ENCODE measurements around the gene FOSB.

Gene FOSB

GRCh38 chr19:45469945-45470761 lies 2.4 kb downstream of the FOSB start:
- no peaks in the 10 kb centered on the region for H3K27me3 ChIP-seq (ENCODE audit: control insufficient read depth in 1 of 2, insufficient read depth in 2 of 2, low read length in 2 of 2)
- H3K9ac ChIP-seq (ENCODE audit: low read length): peak overlapping the region; percentile 89
- H3K4me1 ChIP-seq (ENCODE audit: insufficient read depth, low read length): peaks cover 24% of the 10 kb centered on the region
- peak overlapping the region; percentile 63 to 91 for H3K4me3 ChIP-seq (ENCODE audit: low read depth in 1 of 2, low read length in 2 of 2)
- H3K9me3 ChIP-seq (ENCODE audit: low read length): no peaks in the 10 kb centered on the region
- H3K36me3 ChIP-seq (ENCODE audit: insufficient read depth, low read length): peaks cover 10% of the 10 kb centered on the region
- H3K27ac ChIP-seq (ENCODE audit: low read depth, low read length): peak overlapping the region; percentile 70

DNA sequence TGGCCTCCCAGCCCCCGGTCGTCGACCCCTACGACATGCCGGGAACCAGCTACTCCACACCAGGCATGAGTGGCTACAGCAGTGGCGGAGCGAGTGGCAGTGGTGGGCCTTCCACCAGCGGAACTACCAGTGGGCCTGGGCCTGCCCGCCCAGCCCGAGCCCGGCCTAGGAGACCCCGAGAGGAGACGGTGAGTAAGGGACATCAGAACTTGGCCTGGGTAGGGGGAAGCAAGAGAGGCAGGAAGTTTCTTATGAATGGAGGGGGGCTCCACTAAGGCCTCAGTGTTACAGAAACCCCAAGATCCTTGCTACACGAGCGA lies 2.9 kb downstream of the FOSB start:
- Histone ChIP-seq H3K9me3 (ENCODE audit: low read length) (no peaks in the 10 kb centered on the region), H3K4me1 (ENCODE audit: insufficient read depth, low read length) (peaks cover 24% of the 10 kb centered on the region), H3K36me3 (ENCODE audit: insufficient read depth, low read length) (peaks cover 10% of the 10 kb centered on the region), H3K9ac (ENCODE audit: low read length) (no peak overlapping the region), H3K27ac (ENCODE audit: low read depth, low read length) (no peak overlapping the region), H3K27me3 (ENCODE audit: control insufficient read depth in 1 of 2, insufficient read depth in 2 of 2, low read length in 2 of 2) (no peaks in the 10 kb centered on the region), H3K4me3 (ENCODE audit: low read depth in 1 of 2, low read length in 2 of 2) (peak overlapping the region in 1 of 2 donors; percentile 91)

DNA sequence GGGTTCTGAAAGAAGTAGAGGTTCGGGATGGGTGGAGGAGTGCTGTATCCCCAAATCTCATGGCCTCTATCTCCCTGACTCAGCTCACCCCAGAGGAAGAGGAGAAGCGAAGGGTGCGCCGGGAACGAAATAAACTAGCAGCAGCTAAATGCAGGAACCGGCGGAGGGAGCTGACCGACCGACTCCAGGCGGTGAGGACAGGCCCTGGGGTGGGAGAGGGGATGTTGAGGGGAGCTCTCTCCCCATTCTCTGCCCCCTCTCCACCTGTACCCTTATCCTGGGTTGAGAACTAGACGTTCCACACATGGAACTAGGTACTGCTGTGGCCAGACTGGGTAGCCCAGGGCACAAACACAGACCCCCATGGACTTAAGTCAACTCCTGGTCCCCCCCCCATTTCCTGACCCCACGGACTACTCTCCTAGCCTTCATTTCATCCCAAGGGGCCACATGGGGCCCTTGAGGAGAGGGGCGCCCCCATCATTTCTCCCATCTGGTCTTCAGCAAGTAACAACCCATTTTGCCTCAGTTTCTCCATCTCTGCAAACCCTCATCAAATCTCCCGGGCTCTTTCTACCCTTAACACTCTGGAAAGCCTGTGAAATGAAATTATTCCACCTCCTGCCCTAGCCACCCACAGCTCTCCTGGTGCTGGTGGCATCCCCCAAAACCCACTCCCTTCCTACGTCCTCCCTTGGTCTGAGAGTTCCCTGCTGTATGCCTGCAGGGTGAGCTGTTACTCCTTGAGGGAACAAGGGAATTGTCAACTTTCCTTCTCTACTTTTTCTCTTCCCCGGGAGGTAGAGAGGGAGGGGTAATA lies 3.5 kb downstream of the FOSB start:
- no peaks in the 10 kb centered on the region for H3K27me3 ChIP-seq (ENCODE audit: control insufficient read depth in 1 of 2, insufficient read depth in 2 of 2, low read length in 2 of 2)
- H3K4me3 ChIP-seq (ENCODE audit: low read depth in 1 of 2, low read length in 2 of 2): peak overlapping the region in 1 of 2 donors; percentile 91
- H3K9me3 ChIP-seq (ENCODE audit: low read length): no peaks in the 10 kb centered on the region
- peaks cover 10% of the 10 kb centered on the region for H3K36me3 ChIP-seq (ENCODE audit: insufficient read depth, low read length)
- H3K9ac ChIP-seq (ENCODE audit: low read length): no peak overlapping the region
- peaks cover 24% of the 10 kb centered on the region for H3K4me1 ChIP-seq (ENCODE audit: insufficient read depth, low read length)
- H3K27ac ChIP-seq (ENCODE audit: low read depth, low read length): no peak overlapping the region

DNA sequence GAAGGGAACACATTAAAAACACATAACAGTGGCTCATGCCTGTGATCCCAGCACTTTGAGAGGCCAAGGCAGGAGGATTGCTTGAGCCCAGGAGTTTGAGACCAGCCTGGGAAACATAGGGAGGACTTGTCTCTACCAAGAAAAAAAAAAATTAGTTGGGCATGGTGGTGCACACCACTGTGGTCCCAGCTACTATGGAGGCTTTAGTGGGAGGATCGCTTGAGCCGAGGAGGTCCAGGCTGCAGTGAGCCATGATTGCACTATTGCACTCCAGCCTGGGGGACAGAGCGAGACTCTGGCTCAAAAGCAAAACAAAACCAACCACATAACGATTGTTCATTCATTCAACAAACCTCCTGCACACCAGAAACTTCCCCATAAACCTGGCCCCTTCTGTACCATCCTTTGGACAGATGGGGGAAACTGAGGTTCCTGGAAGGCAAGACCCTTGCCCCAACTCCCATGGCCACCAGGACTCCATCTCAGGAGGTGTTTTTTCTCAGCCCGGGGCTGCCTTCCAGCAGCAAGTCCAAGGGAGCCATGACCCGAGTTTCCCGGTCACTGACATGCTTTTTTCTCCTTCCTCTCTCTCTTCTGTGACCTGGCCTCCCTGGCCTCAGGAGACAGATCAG lies 4.3 kb downstream of the FOSB start:
- Histone ChIP-seq H3K4me3 (ENCODE audit: low read depth in 1 of 2, low read length in 2 of 2) (no peak overlapping the region), H3K4me1 (ENCODE audit: insufficient read depth, low read length) (peaks cover 23% of the 10 kb centered on the region), H3K36me3 (ENCODE audit: insufficient read depth, low read length) (peaks cover 10% of the 10 kb centered on the region), H3K27ac (ENCODE audit: low read depth, low read length) (no peak overlapping the region), H3K9ac (ENCODE audit: low read length) (no peak overlapping the region), H3K27me3 (ENCODE audit: control insufficient read depth in 1 of 2, insufficient read depth in 2 of 2, low read length in 2 of 2) (no peaks in the 10 kb centered on the region), H3K9me3 (ENCODE audit: low read length) (no peaks in the 10 kb centered on the region)

GRCh38 chr19:45472563-45473366 lies 5.0 kb downstream of the FOSB start:
- Histone ChIP-seq H3K9me3 (ENCODE audit: low read length) (no peaks in the 10 kb centered on the region), H3K4me1 (ENCODE audit: insufficient read depth, low read length) (peaks cover 21% of the 10 kb centered on the region), H3K27ac (ENCODE audit: low read depth, low read length) (no peak overlapping the region), H3K4me3 (ENCODE audit: low read depth in 1 of 2, low read length in 2 of 2) (no peak overlapping the region), H3K27me3 (ENCODE audit: control insufficient read depth in 1 of 2, insufficient read depth in 2 of 2, low read length in 2 of 2) (no peaks in the 10 kb centered on the region), H3K9ac (ENCODE audit: low read length) (no peak overlapping the region), H3K36me3 (ENCODE audit: insufficient read depth, low read length) (peaks cover 10% of the 10 kb centered on the region)

DNA sequence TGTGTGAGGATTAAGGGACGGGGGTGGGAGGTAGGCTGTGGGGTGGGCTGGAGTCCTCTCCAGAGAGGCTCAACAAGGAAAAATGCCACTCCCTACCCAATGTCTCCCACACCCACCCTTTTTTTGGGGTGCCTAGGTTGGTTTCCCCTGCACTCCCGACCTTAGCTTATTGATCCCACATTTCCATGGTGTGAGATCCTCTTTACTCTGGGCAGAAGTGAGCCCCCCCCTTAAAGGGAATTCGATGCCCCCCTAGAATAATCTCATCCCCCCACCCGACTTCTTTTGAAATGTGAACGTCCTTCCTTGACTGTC lies 5.5 kb downstream of the FOSB start:
- peaks cover 10% of the 10 kb centered on the region for H3K36me3 ChIP-seq (ENCODE audit: insufficient read depth, low read length)
- no peak overlapping the region for H3K9ac ChIP-seq (ENCODE audit: low read length)
- H3K4me3 ChIP-seq (ENCODE audit: low read depth in 1 of 2, low read length in 2 of 2): no peak overlapping the region
- no peaks in the 10 kb centered on the region for H3K27me3 ChIP-seq (ENCODE audit: control insufficient read depth in 1 of 2, insufficient read depth in 2 of 2, low read length in 2 of 2)
- no peak overlapping the region for H3K27ac ChIP-seq (ENCODE audit: low read depth, low read length)
- no peaks in the 10 kb centered on the region for H3K9me3 ChIP-seq (ENCODE audit: low read length)
- H3K4me1 ChIP-seq (ENCODE audit: insufficient read depth, low read length): peaks cover 22% of the 10 kb centered on the region

DNA sequence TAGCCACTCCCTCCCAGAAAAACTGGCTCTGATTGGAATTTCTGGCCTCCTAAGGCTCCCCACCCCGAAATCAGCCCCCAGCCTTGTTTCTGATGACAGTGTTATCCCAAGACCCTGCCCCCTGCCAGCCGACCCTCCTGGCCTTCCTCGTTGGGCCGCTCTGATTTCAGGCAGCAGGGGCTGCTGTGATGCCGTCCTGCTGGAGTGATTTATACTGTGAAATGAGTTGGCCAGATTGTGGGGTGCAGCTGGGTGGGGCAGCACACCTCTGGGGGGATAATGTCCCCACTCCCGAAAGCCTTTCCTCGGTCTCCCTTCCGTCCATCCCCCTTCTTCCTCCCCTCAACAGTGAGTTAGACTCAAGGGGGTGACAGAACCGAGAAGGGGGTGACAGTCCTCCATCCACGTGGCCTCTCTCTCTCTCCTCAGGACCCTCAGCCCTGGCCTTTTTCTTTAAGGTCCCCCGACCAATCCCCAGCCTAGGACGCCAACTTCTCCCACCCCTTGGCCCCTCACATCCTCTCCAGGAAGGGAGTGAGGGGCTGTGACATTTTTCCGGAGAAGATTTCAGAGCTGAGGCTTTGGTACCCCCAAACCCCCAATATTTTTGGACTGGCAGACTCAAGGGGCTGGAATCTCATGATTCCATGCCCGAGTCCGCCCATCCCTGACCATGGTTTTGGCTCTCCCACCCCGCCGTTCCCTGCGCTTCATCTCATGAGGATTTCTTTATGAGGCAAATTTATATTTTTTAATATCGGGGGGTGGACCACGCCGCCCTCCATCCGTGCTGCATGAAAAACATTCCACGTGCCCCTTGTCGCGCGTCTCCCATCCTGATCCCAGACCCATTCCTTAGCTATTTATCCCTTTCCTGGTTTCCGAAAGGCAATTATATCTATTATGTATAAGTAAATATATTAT lies 6.1 kb downstream of the FOSB start:
- no peak overlapping the region for H3K9ac ChIP-seq (ENCODE audit: low read length)
- no peaks in the 10 kb centered on the region for H3K27me3 ChIP-seq (ENCODE audit: control insufficient read depth in 1 of 2, insufficient read depth in 2 of 2, low read length in 2 of 2)
- H3K36me3 ChIP-seq (ENCODE audit: insufficient read depth, low read length): peaks cover 10% of the 10 kb centered on the region
- peaks cover 19% of the 10 kb centered on the region for H3K4me1 ChIP-seq (ENCODE audit: insufficient read depth, low read length)
- no peaks in the 10 kb centered on the region for H3K9me3 ChIP-seq (ENCODE audit: low read length)
- no peak overlapping the region for H3K4me3 ChIP-seq (ENCODE audit: low read depth in 1 of 2, low read length in 2 of 2)
- no peak overlapping the region for H3K27ac ChIP-seq (ENCODE audit: low read depth, low read length)

GRCh38 chr19:45474606-45475521 lies 7.1 kb downstream of the FOSB start:
- Histone ChIP-seq H3K4me3 (ENCODE audit: low read depth in 1 of 2, low read length in 2 of 2) (no peak overlapping the region), H3K27ac (ENCODE audit: low read depth, low read length) (no peak overlapping the region), H3K36me3 (ENCODE audit: insufficient read depth, low read length) (peaks cover 10% of the 10 kb centered on the region), H3K9ac (ENCODE audit: low read length) (no peak overlapping the region), H3K4me1 (ENCODE audit: insufficient read depth, low read length) (peaks cover 17% of the 10 kb centered on the region), H3K27me3 (ENCODE audit: control insufficient read depth in 1 of 2, insufficient read depth in 2 of 2, low read length in 2 of 2) (no peaks in the 10 kb centered on the region), H3K9me3 (ENCODE audit: low read length) (no peaks in the 10 kb centered on the region)

DNA sequence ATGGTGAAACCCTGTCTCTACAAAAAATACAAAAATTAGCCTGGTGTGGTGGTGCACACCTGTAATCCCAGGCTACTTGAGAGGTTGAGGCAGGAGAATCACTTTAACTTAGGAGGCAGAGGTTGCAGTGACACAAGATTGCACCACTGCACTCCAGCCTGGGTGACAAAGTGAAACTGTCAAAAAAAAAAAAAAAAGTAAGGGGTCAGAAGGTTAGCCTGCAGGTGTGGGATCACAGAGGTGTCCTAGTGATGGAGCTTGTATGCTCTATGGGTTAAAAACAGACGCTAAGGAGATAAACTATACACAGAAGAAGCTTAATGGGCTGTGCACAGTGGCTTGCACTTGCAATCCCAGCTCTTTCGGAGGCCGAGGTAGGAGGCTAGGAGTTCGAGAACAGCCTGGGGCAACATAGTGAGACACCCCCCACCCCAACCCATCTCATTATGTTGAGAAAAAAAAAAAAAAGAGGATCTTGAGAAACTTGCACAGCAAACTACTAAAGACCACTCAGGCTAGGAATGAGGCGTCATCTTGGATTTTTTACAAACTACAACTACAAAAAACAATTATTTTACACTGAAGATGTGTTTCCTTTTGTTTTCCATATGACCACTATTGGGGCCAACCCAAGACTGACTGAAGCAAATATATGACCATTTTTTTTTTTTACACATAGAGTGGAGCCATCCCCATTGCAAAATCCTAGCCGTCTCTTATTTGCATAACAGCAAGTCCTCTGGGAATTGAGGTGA lies 7.9 kb downstream of the FOSB start:
- Histone ChIP-seq H3K9me3 (ENCODE audit: low read length) (no peaks in the 10 kb centered on the region), H3K4me1 (ENCODE audit: insufficient read depth, low read length) (peaks cover 9% of the 10 kb centered on the region), H3K27me3 (ENCODE audit: control insufficient read depth in 1 of 2, insufficient read depth in 2 of 2, low read length in 2 of 2) (no peaks in the 10 kb centered on the region), H3K27ac (ENCODE audit: low read depth, low read length) (no peak overlapping the region), H3K36me3 (ENCODE audit: insufficient read depth, low read length) (peaks cover 10% of the 10 kb centered on the region), H3K9ac (ENCODE audit: low read length) (no peak overlapping the region), H3K4me3 (ENCODE audit: low read depth in 1 of 2, low read length in 2 of 2) (no peak overlapping the region)

Measured in muscle layer of colon (tissue), 2 donors.